K562 treated with DMSO at 1 percent for 4 hours (cell line): Measurements from ENCODE around the gene SLC4A3. TPM values are rescaled to one million over a fixed set of nuclear protein-coding genes. Genes with fewer than 3 reads are reported as not detected.

Experiments used
- total RNA-seq: library from RNA; unstranded; fragments of 300-600 nt; gene quantifications from 2 replicates; pipeline ENCODE4 v1.2.3, GENCODE V29; 2022; ENCODE audit not compliant: insufficient read depth

Gene SLC4A3, protein sequence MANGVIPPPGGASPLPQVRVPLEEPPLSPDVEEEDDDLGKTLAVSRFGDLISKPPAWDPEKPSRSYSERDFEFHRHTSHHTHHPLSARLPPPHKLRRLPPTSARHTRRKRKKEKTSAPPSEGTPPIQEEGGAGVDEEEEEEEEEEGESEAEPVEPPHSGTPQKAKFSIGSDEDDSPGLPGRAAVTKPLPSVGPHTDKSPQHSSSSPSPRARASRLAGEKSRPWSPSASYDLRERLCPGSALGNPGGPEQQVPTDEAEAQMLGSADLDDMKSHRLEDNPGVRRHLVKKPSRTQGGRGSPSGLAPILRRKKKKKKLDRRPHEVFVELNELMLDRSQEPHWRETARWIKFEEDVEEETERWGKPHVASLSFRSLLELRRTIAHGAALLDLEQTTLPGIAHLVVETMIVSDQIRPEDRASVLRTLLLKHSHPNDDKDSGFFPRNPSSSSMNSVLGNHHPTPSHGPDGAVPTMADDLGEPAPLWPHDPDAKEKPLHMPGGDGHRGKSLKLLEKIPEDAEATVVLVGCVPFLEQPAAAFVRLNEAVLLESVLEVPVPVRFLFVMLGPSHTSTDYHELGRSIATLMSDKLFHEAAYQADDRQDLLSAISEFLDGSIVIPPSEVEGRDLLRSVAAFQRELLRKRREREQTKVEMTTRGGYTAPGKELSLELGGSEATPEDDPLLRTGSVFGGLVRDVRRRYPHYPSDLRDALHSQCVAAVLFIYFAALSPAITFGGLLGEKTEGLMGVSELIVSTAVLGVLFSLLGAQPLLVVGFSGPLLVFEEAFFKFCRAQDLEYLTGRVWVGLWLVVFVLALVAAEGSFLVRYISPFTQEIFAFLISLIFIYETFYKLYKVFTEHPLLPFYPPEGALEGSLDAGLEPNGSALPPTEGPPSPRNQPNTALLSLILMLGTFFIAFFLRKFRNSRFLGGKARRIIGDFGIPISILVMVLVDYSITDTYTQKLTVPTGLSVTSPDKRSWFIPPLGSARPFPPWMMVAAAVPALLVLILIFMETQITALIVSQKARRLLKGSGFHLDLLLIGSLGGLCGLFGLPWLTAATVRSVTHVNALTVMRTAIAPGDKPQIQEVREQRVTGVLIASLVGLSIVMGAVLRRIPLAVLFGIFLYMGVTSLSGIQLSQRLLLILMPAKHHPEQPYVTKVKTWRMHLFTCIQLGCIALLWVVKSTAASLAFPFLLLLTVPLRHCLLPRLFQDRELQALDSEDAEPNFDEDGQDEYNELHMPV
- not detected in 2 replicates for total RNA-seq

DNA sequence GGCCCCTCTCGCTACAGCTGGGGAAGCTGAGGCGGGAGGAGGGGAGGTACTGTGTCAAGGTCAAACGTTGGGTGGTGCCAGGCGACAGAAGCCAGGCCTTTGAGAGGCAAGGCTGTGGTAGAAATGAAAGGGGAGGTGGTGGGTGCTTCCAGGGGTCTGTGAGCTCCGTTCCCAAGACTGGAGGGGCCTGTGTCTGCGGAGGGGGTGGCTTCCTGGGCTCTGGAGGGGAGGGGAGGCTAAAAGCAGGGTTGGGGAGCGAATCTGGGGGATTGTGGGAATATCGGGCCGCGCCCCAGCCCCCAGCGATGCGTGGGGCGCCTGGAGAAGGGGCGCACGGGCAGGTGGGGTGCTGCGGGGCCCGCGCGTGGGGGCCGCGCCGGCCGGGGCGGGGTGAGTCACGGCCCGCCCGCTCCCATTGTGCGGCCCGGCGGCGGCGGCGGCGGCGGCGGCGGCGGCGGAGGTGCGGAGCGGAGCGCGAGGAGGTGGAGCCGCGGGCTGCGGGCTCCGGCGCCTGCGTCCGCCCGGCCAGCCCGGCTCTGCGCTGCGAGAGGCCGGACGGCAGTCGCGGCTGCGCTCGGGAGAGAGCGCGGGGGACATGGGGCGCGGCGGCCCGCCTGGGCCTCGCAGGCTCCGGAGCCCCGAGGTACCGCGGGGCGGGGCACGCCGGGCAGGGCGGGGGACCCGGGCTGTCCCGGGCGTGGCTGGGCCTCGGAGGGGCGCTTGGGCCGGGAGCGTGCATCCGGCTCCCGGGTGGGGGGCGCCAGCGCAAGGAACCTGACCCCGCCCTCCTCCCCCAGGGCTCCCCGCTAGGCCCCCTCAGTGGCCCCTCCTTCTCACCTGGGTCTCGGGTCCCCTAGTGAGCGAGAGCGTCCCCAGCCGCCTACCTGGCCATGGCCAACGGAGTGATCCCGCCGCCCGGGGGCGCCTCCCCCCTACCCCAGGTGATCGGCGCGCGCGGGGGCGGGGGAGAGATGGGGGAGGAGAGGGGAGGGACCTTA, at the start of gene SLC4A3:
TSS of gene SLC4A3 (plus strand) at position 528 of the 998 bp plus-strand sequence. CDS start at position 891, 363 bp downstream.

DNA sequence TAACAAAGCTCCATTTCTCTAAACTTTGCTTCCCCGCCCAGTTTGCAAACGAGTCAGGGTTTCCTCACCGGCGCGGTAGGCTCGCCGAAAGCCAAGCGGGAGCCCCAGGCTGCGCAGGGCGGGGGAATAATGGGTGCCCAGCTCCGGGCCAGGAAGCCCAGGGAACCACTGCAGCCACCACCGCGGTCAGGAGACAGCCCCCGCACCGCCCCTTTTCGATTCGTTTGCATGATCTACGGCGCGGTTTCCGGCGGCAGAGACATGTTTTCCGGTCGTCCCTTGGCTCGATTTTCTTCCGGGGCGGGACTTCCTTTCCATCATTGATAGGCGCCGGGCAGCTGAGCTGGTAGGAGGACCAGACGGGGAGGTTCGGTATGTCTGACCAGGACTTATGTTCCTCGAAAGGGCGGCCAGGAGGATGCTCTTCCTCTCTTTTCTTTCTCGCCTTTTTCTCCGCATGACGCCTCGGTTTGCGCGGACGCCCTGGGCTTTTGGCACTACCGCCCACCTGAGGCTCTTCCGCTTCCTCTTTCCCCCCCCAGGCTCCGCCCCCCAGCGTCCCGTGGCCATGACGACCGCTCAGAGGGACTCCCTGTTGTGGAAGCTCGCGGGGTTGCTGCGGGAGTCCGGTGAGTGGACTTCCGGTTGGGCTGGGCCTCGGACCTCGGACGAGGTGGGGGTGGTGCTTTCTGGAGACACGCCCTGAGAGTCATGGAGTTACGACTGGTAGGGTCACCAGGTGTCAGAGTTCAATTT, 29.7 kb upstream of the SLC4A3 start, which contains the start of gene STK11IP:
TSS of gene STK11IP (plus strand) at position 306 of the 756 bp plus-strand sequence. CDS start at position 569, 263 bp downstream.

Other genes starting within 250 kb of the SLC4A3 start
- 53.4 and 54.1 TPM in 2 replicates for gene DNPEP, start 239.7 kb upstream of the SLC4A3 start, total RNA-seq
- gene DES, start 209.3 kb upstream of the SLC4A3 start, total RNA-seq, result 23.8 and 34.9 TPM in 2 replicates
- 6.2 and 10.7 TPM in 2 replicates for gene SPEG, start 192.8 kb upstream of the SLC4A3 start, total RNA-seq
- gene GMPPA, start 128.7 kb upstream of the SLC4A3 start, total RNA-seq, result 133 and 151 TPM in 2 replicates
- gene ASIC4, start 113.1 kb upstream of the SLC4A3 start, total RNA-seq, result 3.4 and 4.8 TPM in 2 replicates
- gene CHPF, start 83.8 kb upstream of the SLC4A3 start, total RNA-seq, result 56.2 and 57.4 TPM in 2 replicates
- gene TMEM198, start 83.6 kb upstream of the SLC4A3 start, total RNA-seq, result 1.5 TPM in 1 of 2 replicates, not detected in the other
- 52.4 and 54.5 TPM in 2 replicates for gene OBSL1, start 56.1 kb upstream of the SLC4A3 start, total RNA-seq
- 8.3 and 9.8 TPM in 2 replicates for gene INHA, start 55.3 kb upstream of the SLC4A3 start, total RNA-seq
- 6.0 and 9.3 TPM in 2 replicates for gene STK11IP, start 29.8 kb upstream of the SLC4A3 start, total RNA-seq